ENCODE results near the gene HSP90AB1. TPM values are rescaled to one million over a fixed set of nuclear protein-coding genes. Genes with fewer than 3 reads are reported as not detected.

HSP90AB1 gene
- polyA plus RNA-seq, 4 donors: 100 to 773 (median 351) TPM

GRCh38 chr6:44235269-44235668 lies 11.6 kb upstream of the HSP90AB1 start:
- WGBS, 3 donors: 75 to 88% (median 85%) methylated on average over 6 of the region's 6 CpGs
- Histone ChIP-seq H3K27ac (ENCODE audit: low read depth in 1 of 3, low read length in 2 of 3) (peak overlapping the region in 1 of 3 donors; percentile 49), H3K27me3 (ENCODE audit: control insufficient read depth in 3 of 3, insufficient read depth in 3 of 3, low read length in 3 of 3) (no peaks in the 10 kb centered on the region), H3K36me3 (ENCODE audit: control insufficient read depth in 3 of 3, insufficient read depth in 2 of 3, low read depth in 1 of 3, low read length in 3 of 3) (peaks cover 0 to 36% (median 0%) of the 10 kb centered on the region in 3 donors), H3K9me3 (ENCODE audit: control insufficient read depth in 2 of 2, insufficient read depth in 1 of 2, low read depth in 1 of 2, low read length in 1 of 2) (no peaks in the 10 kb centered on the region), H3K4me3 (ENCODE audit: low read depth in 1 of 3, low read length in 3 of 3) (no peak overlapping the region), H3K4me1 (ENCODE audit: control insufficient read depth in 3 of 3, insufficient read depth in 2 of 3, low read depth in 1 of 3, low read length in 2 of 3) (peaks cover 0 to 26% (median 4%) of the 10 kb centered on the region in 3 donors)
- no peak for DNase-seq
- no peak for FAIRE-seq

GRCh38 chr6:44235891-44236516 lies 10.9 kb upstream of the HSP90AB1 start:
- H3K4me3 ChIP-seq (ENCODE audit: low read depth in 1 of 3, low read length in 3 of 3): no peak overlapping the region
- no peaks in the 10 kb centered on the region for H3K9me3 ChIP-seq (ENCODE audit: control insufficient read depth in 2 of 2, insufficient read depth in 1 of 2, low read depth in 1 of 2, low read length in 1 of 2)
- 92 to 96% (median 93%) methylated on average over 6 of the region's 6 CpGs for WGBS, 3 donors
- H3K4me1 ChIP-seq (ENCODE audit: control insufficient read depth in 3 of 3, insufficient read depth in 2 of 3, low read depth in 1 of 3, low read length in 2 of 3): peaks cover 0 to 26% (median 4%) of the 10 kb centered on the region in 3 donors
- FAIRE-seq (no peak), DNase-seq (no peak)
- peaks cover 0 to 28% (median 0%) of the 10 kb centered on the region in 3 donors for H3K36me3 ChIP-seq (ENCODE audit: control insufficient read depth in 3 of 3, insufficient read depth in 2 of 3, low read depth in 1 of 3, low read length in 3 of 3)
- H3K27me3 ChIP-seq (ENCODE audit: control insufficient read depth in 3 of 3, insufficient read depth in 3 of 3, low read length in 3 of 3): no peaks in the 10 kb centered on the region
- H3K27ac ChIP-seq (ENCODE audit: low read depth in 1 of 3, low read length in 2 of 3): no peak overlapping the region

- Histone ChIP-seq H3K27ac (ENCODE audit: low read depth in 1 of 3, low read length in 2 of 3) (peak overlapping the region; percentile 85 to 98 (median 92)), H3K9me3 (ENCODE audit: control insufficient read depth in 2 of 2, insufficient read depth in 1 of 2, low read depth in 1 of 2, low read length in 1 of 2) (no peaks in the 10 kb centered on the region), H3K36me3 (ENCODE audit: control insufficient read depth in 3 of 3, insufficient read depth in 2 of 3, low read depth in 1 of 3, low read length in 3 of 3) (peaks cover 0 to 21% (median 0%) of the 10 kb centered on the region in 3 donors), H3K4me3 (ENCODE audit: low read depth in 1 of 3, low read length in 3 of 3) (peak overlapping the region; percentile 28 to 73 (median 61)), H3K27me3 (ENCODE audit: control insufficient read depth in 3 of 3, insufficient read depth in 3 of 3, low read length in 3 of 3) (no peaks in the 10 kb centered on the region), H3K4me1 (ENCODE audit: control insufficient read depth in 3 of 3, insufficient read depth in 2 of 3, low read depth in 1 of 3, low read length in 2 of 3) (peaks cover 0 to 26% (median 4%) of the 10 kb centered on the region in 3 donors)
- WGBS, 3 donors: 7 to 23% (median 13%) methylated on average over 22 of the region's 22 CpGs
- DNase-seq (peak; percentile 95 to 98), FAIRE-seq (no peak)
Observed at GRCh38 chr6:44237021-44237812, 9.7 kb upstream of the HSP90AB1 start.

- Histone ChIP-seq H3K9me3 (ENCODE audit: control insufficient read depth in 2 of 2, insufficient read depth in 1 of 2, low read depth in 1 of 2, low read length in 1 of 2) (no peaks in the 10 kb centered on the region), H3K27me3 (ENCODE audit: control insufficient read depth in 3 of 3, insufficient read depth in 3 of 3, low read length in 3 of 3) (no peaks in the 10 kb centered on the region), H3K4me1 (ENCODE audit: control insufficient read depth in 3 of 3, insufficient read depth in 2 of 3, low read depth in 1 of 3, low read length in 2 of 3) (peaks cover 0 to 26% (median 4%) of the 10 kb centered on the region in 3 donors), H3K27ac (ENCODE audit: low read depth in 1 of 3, low read length in 2 of 3) (peak overlapping the region; percentile 85 to 98 (median 92)), H3K4me3 (ENCODE audit: low read depth in 1 of 3, low read length in 3 of 3) (peak overlapping the region; percentile 28 to 73 (median 61)), H3K36me3 (ENCODE audit: control insufficient read depth in 3 of 3, insufficient read depth in 2 of 3, low read depth in 1 of 3, low read length in 3 of 3) (peaks cover 0 to 15% (median 0%) of the 10 kb centered on the region in 3 donors)
- FAIRE-seq (no peak), DNase-seq (peak; percentile 74 to 91)
- 2% methylated on average over 40 to 42 of the region's 42 CpGs for WGBS, 3 donors
Observed at GRCh38 chr6:44237813-44238433, 9.0 kb upstream of the HSP90AB1 start.

GRCh38 chr6:44238687-44239350 lies 8.1 kb upstream of the HSP90AB1 start:
- peaks cover 0 to 26% (median 4%) of the 10 kb centered on the region in 3 donors for H3K4me1 ChIP-seq (ENCODE audit: control insufficient read depth in 3 of 3, insufficient read depth in 2 of 3, low read depth in 1 of 3, low read length in 2 of 3)
- no peaks in the 10 kb centered on the region for H3K9me3 ChIP-seq (ENCODE audit: control insufficient read depth in 2 of 2, insufficient read depth in 1 of 2, low read depth in 1 of 2, low read length in 1 of 2)
- peak overlapping the region in 1 of 3 donors; percentile 16 for H3K27ac ChIP-seq (ENCODE audit: low read depth in 1 of 3, low read length in 2 of 3)
- H3K4me3 ChIP-seq (ENCODE audit: low read depth in 1 of 3, low read length in 3 of 3): no peak overlapping the region
- H3K27me3 ChIP-seq (ENCODE audit: control insufficient read depth in 3 of 3, insufficient read depth in 3 of 3, low read length in 3 of 3): no peaks in the 10 kb centered on the region
- DNase-seq: peak; percentile 19 to 32
- WGBS, 3 donors: 62 to 82% (median 67%) methylated on average over 7 of the region's 7 CpGs
- peaks cover 0 to 7% (median 0%) of the 10 kb centered on the region in 3 donors for H3K36me3 ChIP-seq (ENCODE audit: control insufficient read depth in 3 of 3, insufficient read depth in 2 of 3, low read depth in 1 of 3, low read length in 3 of 3)
- FAIRE-seq: no peak

GRCh38 chr6:44243345-44243744 lies 3.6 kb upstream of the HSP90AB1 start:
- H3K4me1 ChIP-seq (ENCODE audit: control insufficient read depth in 3 of 3, insufficient read depth in 2 of 3, low read depth in 1 of 3, low read length in 2 of 3): peaks cover 0 to 11% (median 0%) of the 10 kb centered on the region in 3 donors
- no peak for FAIRE-seq
- no peak overlapping the region for H3K27ac ChIP-seq (ENCODE audit: low read depth in 1 of 3, low read length in 2 of 3)
- no peaks in the 10 kb centered on the region for H3K9me3 ChIP-seq (ENCODE audit: control insufficient read depth in 2 of 2, insufficient read depth in 1 of 2, low read depth in 1 of 2, low read length in 1 of 2)
- H3K36me3 ChIP-seq (ENCODE audit: control insufficient read depth in 3 of 3, insufficient read depth in 2 of 3, low read depth in 1 of 3, low read length in 3 of 3): peaks cover 0 to 6% (median 0%) of the 10 kb centered on the region in 3 donors
- no peaks in the 10 kb centered on the region for H3K27me3 ChIP-seq (ENCODE audit: control insufficient read depth in 3 of 3, insufficient read depth in 3 of 3, low read length in 3 of 3)
- WGBS, 3 donors: 91 to 98% (median 96%) methylated on average over 7 of the region's 7 CpGs
- no peak for DNase-seq
- no peak overlapping the region for H3K4me3 ChIP-seq (ENCODE audit: low read depth in 1 of 3, low read length in 3 of 3)

- FAIRE-seq: no peak
- H3K27ac ChIP-seq (ENCODE audit: low read depth in 1 of 3, low read length in 2 of 3): peak overlapping the region in 2 of 3 donors; percentile 96
Observed at GRCh38 chr6:44245391-44245911, 1.4 kb upstream of the HSP90AB1 start.

More at GRCh38 chr6:44245391-44245911, 1.4 kb upstream of the HSP90AB1 start:
- DNase-seq: no peak
- peaks cover 0 to 16% (median 5%) of the 10 kb centered on the region in 3 donors for H3K4me1 ChIP-seq (ENCODE audit: control insufficient read depth in 3 of 3, insufficient read depth in 2 of 3, low read depth in 1 of 3, low read length in 2 of 3)
- no peaks in the 10 kb centered on the region for H3K27me3 ChIP-seq (ENCODE audit: control insufficient read depth in 3 of 3, insufficient read depth in 3 of 3, low read length in 3 of 3)
- WGBS, 3 donors: 77 to 85% (median 77%) methylated on average over 11 to 12 of the region's 12 CpGs
- peak overlapping the region in 2 of 3 donors; percentile 81 to 89 for H3K4me3 ChIP-seq (ENCODE audit: low read depth in 1 of 3, low read length in 3 of 3)
- peaks cover 3 to 16% (median 6%) of the 10 kb centered on the region in 3 donors for H3K36me3 ChIP-seq (ENCODE audit: control insufficient read depth in 3 of 3, insufficient read depth in 2 of 3, low read depth in 1 of 3, low read length in 3 of 3)
- no peaks in the 10 kb centered on the region for H3K9me3 ChIP-seq (ENCODE audit: control insufficient read depth in 2 of 2, insufficient read depth in 1 of 2, low read depth in 1 of 2, low read length in 1 of 2)
